Muscle layer of duodenum (tissue), 2 donors: ENCODE data around the gene EVI5.
A peak's percentile ranks its signal among the peaks of the same experiment; 100 is the strongest.
"Not testable (repeated sequence)": the region's sequence is repeated elsewhere in the genome, so short reads cannot be mapped to it uniquely, and the experiment has no call there.

Experiments
- H3K27ac ChIP-seq: one replicate; pipeline ENCODE4 v1.7.0; 2013; ENCODE audit warnings: mild to moderate bottlenecking, low read length
- H3K27me3 ChIP-seq: one replicate; pipeline ENCODE4 v1.7.0; 2013; ENCODE audit warnings: low read depth, mild to moderate bottlenecking, control low read depth, low read length
- H3K36me3 ChIP-seq, 2 donors: one replicate each; pipeline ENCODE4 v1.7.0; 2013; ENCODE audit warnings: low read length in 2 of 2, control low read depth in 1 of 2, mild to moderate bottlenecking in 1 of 2; ENCODE audit not compliant: insufficient read depth in 2 of 2, control insufficient read depth in 1 of 2
- H3K4me1 ChIP-seq, 2 donors: one replicate each; pipeline ENCODE4 v1.7.0; 2013; ENCODE audit warnings: low read length in 2 of 2, mild to moderate bottlenecking in 2 of 2, control low read depth in 1 of 2, moderate library complexity in 1 of 2; ENCODE audit not compliant: insufficient read depth in 2 of 2, control insufficient read depth in 1 of 2
- H3K4me3 ChIP-seq, 2 donors: one replicate each; pipeline ENCODE4 v1.7.0; 2013; ENCODE audit warnings: low read length in 2 of 2, low read depth in 1 of 2, mild to moderate bottlenecking in 1 of 2
- H3K9me3 ChIP-seq, 2 donors: one replicate each; pipeline ENCODE4 v1.7.0; 2013; ENCODE audit warnings: low read length in 2 of 2, control low read depth in 1 of 2, mild to moderate bottlenecking in 1 of 2; ENCODE audit not compliant: control insufficient read depth in 1 of 2
- donor health status: healthy.

Gene EVI5

DNA sequence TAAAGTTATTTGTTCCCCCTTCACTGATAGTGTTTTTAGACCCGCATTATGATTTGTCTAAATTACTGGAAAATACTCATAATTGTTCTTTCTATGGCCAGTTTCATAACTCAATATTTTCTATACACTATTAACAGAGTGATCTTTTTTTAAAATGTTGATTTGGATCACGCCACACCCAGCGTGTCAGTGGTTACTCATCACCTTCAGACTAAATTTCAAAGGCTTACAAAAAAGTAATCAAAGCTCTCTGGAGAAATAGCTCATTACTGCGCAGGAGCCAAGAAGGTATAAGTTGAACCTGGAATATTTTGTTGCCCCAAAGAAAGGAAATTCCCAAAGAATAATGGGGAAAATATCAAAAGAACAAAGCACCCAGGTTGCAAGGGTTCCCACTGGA, 104.9 kb downstream of the EVI5 start:
- Histone ChIP-seq H3K9me3 (no peaks in the 10 kb centered on the region), H3K4me1 (no peaks in the 10 kb centered on the region), H3K27me3 (no peaks in the 10 kb centered on the region), H3K4me3 (no peak overlapping the region), H3K36me3 (peaks cover 9 to 17% of the 10 kb centered on the region in 2 donors), H3K27ac (no peak overlapping the region)

DNA sequence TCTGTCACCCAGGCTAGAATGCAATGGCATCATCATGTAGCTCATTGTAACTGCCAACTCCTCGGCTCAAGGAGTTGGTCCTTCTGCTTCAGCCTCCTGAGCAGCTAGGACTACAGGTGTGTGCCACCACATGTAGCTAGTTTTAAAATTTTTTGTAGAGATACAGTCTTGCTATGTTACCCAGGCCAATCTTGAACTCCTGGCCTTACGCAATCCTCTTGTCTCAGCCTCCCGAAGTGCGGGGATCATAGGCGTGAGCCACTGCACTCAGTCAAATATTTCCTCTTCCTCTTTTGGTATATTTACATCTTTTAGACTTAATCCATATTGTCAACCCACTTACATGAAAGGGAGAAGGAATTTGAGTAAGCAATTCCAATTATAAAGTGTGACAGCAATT, 121.1 kb downstream of the EVI5 start:
- Histone ChIP-seq H3K9me3 (no peaks in the 10 kb centered on the region), H3K27me3 (no peaks in the 10 kb centered on the region), H3K36me3 (peaks cover 5 to 18% of the 10 kb centered on the region in 2 donors), H3K27ac (no peak overlapping the region), H3K4me1 (no peaks in the 10 kb centered on the region), H3K4me3 (no peak overlapping the region)

DNA sequence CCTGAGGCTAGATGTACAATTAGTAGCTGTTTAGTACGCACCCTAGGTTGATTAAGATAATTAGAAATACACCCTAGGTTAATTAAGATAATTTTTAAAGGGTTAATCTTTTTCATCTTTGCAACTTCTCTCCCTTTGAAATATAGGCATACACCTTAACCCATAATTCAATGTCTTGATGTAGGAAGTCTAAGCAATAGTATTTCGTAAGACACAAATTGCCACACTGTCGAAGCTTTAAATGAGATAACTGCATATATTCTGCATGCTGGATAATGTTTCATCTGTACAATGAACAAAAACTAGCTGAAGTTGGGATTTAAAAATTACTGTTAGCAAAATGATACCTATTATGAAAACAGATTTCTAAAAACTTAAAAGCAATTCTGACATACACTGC, 122.9 kb downstream of the EVI5 start:
- no peak overlapping the region for H3K4me3 ChIP-seq
- no peaks in the 10 kb centered on the region for H3K27me3 ChIP-seq
- H3K36me3 ChIP-seq: peaks cover 5 to 35% of the 10 kb centered on the region in 2 donors
- no peak overlapping the region for H3K27ac ChIP-seq
- peaks cover 0 to 5% of the 10 kb centered on the region in 2 donors for H3K9me3 ChIP-seq
- no peaks in the 10 kb centered on the region for H3K4me1 ChIP-seq

DNA sequence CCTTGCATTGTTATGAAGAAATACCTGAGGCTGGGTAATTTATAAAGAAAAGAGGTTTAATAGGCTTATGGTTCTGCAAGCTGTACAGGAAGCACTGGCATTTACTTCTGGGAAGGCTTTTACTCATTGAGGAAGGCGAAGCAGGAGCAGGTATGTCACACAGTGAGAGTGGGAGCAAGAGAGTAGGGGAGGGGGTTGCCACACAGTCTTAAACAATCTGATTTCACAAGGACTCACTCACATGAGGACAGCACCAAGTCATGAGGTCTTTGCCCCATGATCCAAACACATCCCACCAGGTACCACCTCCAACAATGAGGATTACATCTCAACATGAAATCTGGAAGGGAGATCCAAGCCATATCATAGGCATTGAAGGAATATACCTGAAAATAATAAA, 127.2 kb downstream of the EVI5 start:
- Histone ChIP-seq H3K27me3 (no peaks in the 10 kb centered on the region), H3K9me3 (peaks cover 7 to 35% of the 10 kb centered on the region in 2 donors), H3K4me1 (no peaks in the 10 kb centered on the region), H3K36me3 (peaks cover 8 to 61% of the 10 kb centered on the region in 2 donors), H3K27ac (no peak overlapping the region), H3K4me3 (no peak overlapping the region)

DNA sequence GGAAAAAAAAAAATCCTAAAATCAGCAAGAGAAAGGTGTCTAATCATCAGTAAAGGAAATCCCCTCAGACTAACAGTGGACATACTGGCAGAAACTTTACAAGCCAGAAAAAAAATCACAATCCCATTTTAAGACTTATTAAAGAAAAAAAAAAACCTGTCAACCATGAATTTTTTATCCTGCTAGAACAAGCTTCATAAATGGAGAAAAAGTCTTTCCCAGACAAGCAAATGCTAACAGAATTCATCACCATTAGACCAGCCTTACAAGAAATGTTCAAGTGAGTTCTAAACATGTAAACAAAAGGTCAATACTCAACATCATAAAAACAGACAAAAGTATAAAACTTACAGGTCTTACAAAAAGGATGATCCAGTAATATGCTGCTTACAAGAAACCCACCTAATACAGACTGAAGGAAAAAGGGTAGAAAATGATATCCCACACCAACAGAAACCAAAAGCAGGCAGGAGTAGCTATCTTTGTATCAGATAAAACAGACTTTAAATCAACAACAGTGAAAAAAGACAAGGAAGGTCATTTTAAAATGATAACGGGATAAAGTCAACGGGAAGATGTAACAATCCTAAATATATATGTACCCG, 129.6 kb downstream of the EVI5 start:
- Histone ChIP-seq H3K4me1 (no peaks in the 10 kb centered on the region), H3K27ac (no peak overlapping the region), H3K4me3 (peak overlapping the region in 1 of 2 donors; percentile 24), H3K9me3 (peaks cover 7 to 35% of the 10 kb centered on the region in 2 donors), H3K36me3 (peaks cover 3 to 53% of the 10 kb centered on the region in 2 donors), H3K27me3 (no peaks in the 10 kb centered on the region)

DNA sequence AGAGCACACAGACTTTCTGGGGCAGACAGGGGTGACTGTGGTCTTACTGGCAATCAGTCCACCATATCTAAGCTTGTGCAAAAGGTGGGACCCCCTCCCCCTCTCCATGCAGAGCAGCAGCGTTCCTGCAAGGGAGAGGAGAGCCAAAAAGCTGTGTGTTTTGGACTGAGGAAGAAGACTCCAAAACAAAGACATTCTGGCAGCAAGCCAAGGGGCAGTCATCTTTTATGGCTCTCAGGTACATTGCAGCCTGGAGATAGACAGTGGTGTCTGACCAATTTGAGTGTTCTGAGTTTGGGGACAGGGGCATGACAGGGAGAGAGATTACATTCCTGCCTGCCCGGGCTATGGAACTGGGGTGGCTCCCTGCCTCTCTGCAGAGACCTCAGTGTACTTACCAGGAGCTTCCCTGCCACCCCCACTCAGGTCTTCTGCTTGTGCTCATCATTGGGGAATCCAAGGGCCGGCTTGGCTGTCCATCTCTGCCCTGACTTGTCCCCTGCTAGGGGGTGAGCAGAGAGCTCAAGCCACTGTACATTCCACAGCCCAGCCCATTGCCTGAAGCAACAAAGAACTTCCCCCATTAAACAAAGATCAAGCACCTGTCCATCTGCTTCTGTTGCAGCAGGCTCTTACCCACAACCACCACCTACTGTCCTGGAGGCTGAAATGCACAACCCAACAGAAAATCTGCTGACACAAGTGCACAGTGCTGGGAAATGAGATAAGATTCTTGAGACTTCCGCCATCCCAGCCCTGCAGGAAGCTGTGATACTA, 131.1 kb downstream of the EVI5 start:
- Histone ChIP-seq H3K4me1 (no peaks in the 10 kb centered on the region), H3K9me3 (peaks cover 7 to 35% of the 10 kb centered on the region in 2 donors), H3K27ac (no peak overlapping the region), H3K27me3 (no peaks in the 10 kb centered on the region), H3K4me3 (peak overlapping the region in 1 of 2 donors; percentile 35), H3K36me3 (peaks cover 3 to 49% of the 10 kb centered on the region in 2 donors)

DNA sequence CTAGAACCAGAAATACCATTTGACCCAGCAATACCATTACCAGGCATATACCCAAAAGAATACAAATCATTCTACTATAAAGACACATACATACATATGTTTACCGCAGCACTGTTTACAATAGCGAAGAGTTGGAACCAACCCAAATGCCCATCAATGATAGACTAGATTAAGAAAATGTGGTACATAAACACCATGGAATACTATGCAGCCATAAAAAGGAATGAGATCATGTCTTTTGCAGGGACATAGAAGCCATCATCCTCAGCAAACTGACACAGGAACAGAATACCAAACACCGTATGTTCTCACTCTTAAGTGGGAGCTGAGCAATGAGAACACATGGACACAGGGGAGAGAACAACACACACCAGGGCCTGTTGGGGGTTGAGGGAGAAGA, 144.2 kb downstream of the EVI5 start:
- not testable (repeated sequence) for H3K4me3 ChIP-seq, H3K9me3 ChIP-seq, H3K27me3 ChIP-seq, H3K36me3 ChIP-seq, H3K4me1 ChIP-seq, H3K27ac ChIP-seq

DNA sequence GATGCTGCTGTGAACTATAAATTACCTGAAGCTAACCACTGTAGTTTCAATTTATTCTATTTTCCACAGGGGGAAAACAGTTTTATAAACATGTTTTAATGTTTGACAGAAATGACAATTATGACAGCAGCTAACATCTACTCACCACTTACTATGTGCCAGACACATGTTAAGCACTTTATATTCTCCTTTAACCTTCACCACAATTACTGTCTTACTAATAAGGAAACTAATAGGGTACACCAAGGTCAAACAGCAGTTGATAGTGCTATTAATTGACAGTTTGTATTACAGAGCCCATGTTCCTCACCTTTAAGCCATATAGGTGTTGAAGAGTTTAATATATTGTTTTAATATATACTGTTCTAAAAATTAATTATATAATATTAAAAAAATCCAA, 146.4 kb downstream of the EVI5 start:
- Histone ChIP-seq H3K4me3 (no peak overlapping the region), H3K9me3 (no peaks in the 10 kb centered on the region), H3K36me3 (peaks cover 5 to 6% of the 10 kb centered on the region in 2 donors)

DNA sequence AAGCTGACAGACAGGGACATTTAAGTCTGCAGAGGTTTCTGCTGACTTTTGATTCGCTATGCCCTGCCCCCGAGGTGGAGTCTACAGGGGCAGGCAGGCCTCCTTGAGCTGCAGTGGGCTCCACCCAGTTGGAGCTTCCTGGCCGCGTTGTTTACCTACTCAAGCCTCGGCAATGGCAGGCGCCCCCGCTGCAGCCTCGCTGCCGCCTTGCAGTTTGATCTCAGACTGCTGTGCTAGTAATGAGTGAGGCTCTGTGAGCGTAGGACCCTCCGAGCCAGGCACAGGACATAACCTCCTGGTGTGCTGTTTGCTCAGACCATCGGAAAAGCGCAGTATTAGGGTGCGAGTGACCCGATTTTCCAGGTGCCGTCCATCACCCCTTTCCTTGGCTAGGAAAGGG, 149.7 kb downstream of the EVI5 start:
- H3K4me1 ChIP-seq, H3K36me3 ChIP-seq, H3K27ac ChIP-seq, H3K9me3 ChIP-seq, H3K4me3 ChIP-seq, H3K27me3 ChIP-seq: not testable (repeated sequence)

More for the DNA sequence above, 146.4 kb downstream of the EVI5 start:
- no peak overlapping the region for H3K27ac ChIP-seq
- H3K4me1 ChIP-seq: no peaks in the 10 kb centered on the region
- H3K27me3 ChIP-seq: no peaks in the 10 kb centered on the region

DNA sequence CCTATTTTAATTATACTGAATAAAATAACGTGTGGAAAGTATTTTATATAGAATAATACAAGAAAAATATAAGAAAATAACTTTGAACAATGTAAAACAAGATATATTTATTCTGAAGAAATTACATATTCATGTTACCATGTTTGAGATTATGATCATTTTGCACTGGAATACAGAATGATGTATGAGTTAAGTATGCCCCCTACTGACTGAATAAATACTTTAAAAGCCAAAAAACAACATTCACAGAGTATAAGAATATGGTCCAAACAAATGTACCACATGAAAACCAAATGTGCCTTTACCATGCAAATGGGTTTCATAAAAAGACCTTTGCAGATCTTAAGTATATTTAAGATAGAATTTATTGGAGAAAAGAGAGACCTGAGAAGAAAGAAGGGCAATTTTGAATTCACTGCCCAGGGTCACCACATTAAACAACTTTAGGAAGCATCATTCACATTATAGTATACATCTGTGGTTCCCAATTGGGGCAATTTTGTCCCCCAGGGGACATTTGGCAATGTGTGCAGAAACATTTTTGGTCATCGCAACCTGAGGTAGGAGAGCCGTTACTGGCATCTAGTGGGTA, 161.6 kb downstream of the EVI5 start:
- peaks cover 0 to 5% of the 10 kb centered on the region in 2 donors for H3K36me3 ChIP-seq
- H3K27ac ChIP-seq: no peak overlapping the region
- H3K4me3 ChIP-seq: no peak overlapping the region
- no peaks in the 10 kb centered on the region for H3K27me3 ChIP-seq
- no peaks in the 10 kb centered on the region for H3K4me1 ChIP-seq
- H3K9me3 ChIP-seq: no peaks in the 10 kb centered on the region

DNA sequence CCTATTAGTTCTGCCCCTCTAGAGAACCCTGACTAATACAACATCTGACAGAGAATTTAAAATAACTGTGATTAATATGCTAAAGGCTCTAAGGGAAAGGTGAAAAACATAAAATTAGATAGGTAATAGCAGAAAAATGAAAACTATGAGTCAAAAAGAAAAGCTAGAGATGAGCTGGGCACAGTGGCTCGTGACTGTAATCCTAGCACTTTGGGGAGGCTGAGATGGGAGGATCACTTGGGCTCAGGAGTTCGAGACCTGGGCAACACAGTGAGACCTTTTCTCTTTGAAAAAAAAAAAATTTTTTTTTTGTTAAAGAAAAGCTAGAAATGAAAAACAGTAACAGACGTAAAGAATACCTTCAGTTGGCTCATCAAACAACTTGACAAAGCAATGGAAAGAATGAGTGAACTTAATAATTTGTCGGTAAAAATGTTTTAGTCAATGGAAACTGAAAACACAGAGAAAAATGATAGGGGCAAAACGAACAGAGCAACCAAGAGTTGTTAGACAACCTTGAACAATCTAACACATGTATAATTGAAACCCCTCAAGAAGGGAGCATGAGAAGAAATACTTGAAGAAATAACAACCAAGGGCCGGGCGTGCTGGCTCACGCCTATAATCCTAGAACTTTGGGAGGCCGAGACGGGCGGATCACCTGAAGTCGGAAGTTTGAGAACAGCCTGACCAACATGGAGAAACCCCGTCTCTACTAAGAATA, 165.3 kb downstream of the EVI5 start:
- Histone ChIP-seq H3K36me3 (peaks cover 0 to 21% of the 10 kb centered on the region in 2 donors), H3K9me3 (no peaks in the 10 kb centered on the region), H3K27ac (no peak overlapping the region), H3K4me1 (no peaks in the 10 kb centered on the region), H3K27me3 (no peaks in the 10 kb centered on the region), H3K4me3 (no peak overlapping the region)
